Measurements from ENCODE around the gene CEP120. TPM values are rescaled to one million over a fixed set of nuclear protein-coding genes. Genes with fewer than 3 reads are reported as not detected.
"Not testable (repeated sequence)": the region's sequence is repeated elsewhere in the genome, so short reads cannot be mapped to it uniquely, and the experiment has no call there.

The CEP120 gene
- total RNA-seq, 2 experiments from 2014 or later, result 69.9 to 74.9 TPM

GRCh38 chr5:123421773-123422172 is 1.4 kb downstream of the CEP120 start:
- TF ChIP-seq CTCF (IDR thresholded peaks at IDR 0.05), result no peak
- intact Hi-C loops (cut with DNase I, micrococcal nuclease), result loop anchor here (2.0 to 5.0 kb wide), 5 partner anchors 125 to 649 kb away; no protein-coding TSS in a partner anchor
- H3K27me3 Mint-ChIP-seq, result no peaks in the 10 kb centered on the region
- Histone ChIP-seq H3K4me1 (ENCODE audit: insufficient read depth, low read length) (peaks cover 9% of the 10 kb centered on the region), H3K27me3 (ENCODE audit: control insufficient read depth in 1 of 2, insufficient read depth in 2 of 2, low read length in 2 of 2) (no peaks in the 10 kb centered on the region), H3K27ac (ENCODE audit: low read depth in 1 of 2, low read length in 2 of 2) (no peak overlapping the region), H3K9me3 (ENCODE audit: control insufficient read depth in 1 of 2, insufficient read depth in 1 of 2, low read length in 2 of 2) (no peaks in the 10 kb centered on the region), H3K36me3 (ENCODE audit: insufficient read depth, low read length) (peaks cover 16% of the 10 kb centered on the region), H3K4me3 (ENCODE audit: low read length) (peak overlapping the region; percentile 70)
- H3K36me3 Mint-ChIP-seq (ENCODE audit: low read depth), result peaks cover 39% of the 10 kb centered on the region
- no peak overlapping the region for H3K27ac Mint-ChIP-seq
- H3K4me1 Mint-ChIP-seq (ENCODE audit: low read depth), result peaks cover 28% of the 10 kb centered on the region
- DNase-seq (no peak), ATAC-seq (ENCODE audit: poor library complexity) (no peak)
- POLR2A ChIA-PET, result interaction anchor here (0.8 to 3.7 kb wide), 11 partner anchors 20 to 647 kb away, joined by 3 to 181 read pairs (median 20); partner anchors contain the start of genes CSNK1G3, SNX2 and SNX24
- no peak overlapping the region for H3K4me3 Mint-ChIP-seq
- CTCF ChIA-PET, result interaction anchor here (2.8 to 3.4 kb wide), 2 partner anchors 9 to 89 kb away, joined by 17 to 29 read pairs; partner anchors contain the start of gene CSNK1G3
- no peaks in the 10 kb centered on the region for H3K9me3 Mint-ChIP-seq

- H3K27me3 ChIP-seq (ENCODE audit: control insufficient read depth in 1 of 2, insufficient read depth in 2 of 2, low read length in 2 of 2), result no peaks in the 10 kb centered on the region
- no peak for TF ChIP-seq CTCF (IDR thresholded peaks at IDR 0.05)
- no peak overlapping the region for H3K4me3 Mint-ChIP-seq
- ATAC-seq (ENCODE audit: poor library complexity), result no peak
- DNase-seq, result no peak
- no peak overlapping the region for H3K4me3 ChIP-seq (ENCODE audit: low read length)
- POLR2A ChIA-PET, result interaction anchor here (1.5 kb wide), 1 partner anchor 9 kb away, joined by 5 read pairs; the partner anchor contains the start of gene CEP120
- no peak overlapping the region for H3K27ac Mint-ChIP-seq
- no peaks in the 10 kb centered on the region for H3K4me1 ChIP-seq (ENCODE audit: insufficient read depth, low read length)
- intact Hi-C loops (cut with DNase I, micrococcal nuclease), result loop anchor here in 1 of 2 experiments (5.0 kb wide), 1 partner anchor 192 kb away; no protein-coding TSS in a partner anchor
- peaks cover 66% of the 10 kb centered on the region for H3K36me3 ChIP-seq (ENCODE audit: insufficient read depth, low read length)
- no peak overlapping the region for H3K27ac ChIP-seq (ENCODE audit: low read depth in 1 of 2, low read length in 2 of 2)
- H3K4me1 Mint-ChIP-seq (ENCODE audit: low read depth), result peaks cover 33% of the 10 kb centered on the region
- H3K27me3 Mint-ChIP-seq, result no peaks in the 10 kb centered on the region
- CTCF ChIA-PET, result interaction anchor here (1.4 kb wide), 1 partner anchor 8 kb away, joined by 4 read pairs; the partner anchor contains the start of gene CEP120
- H3K9me3 Mint-ChIP-seq, result no peaks in the 10 kb centered on the region
- no peaks in the 10 kb centered on the region for H3K9me3 ChIP-seq (ENCODE audit: control insufficient read depth in 1 of 2, insufficient read depth in 1 of 2, low read length in 2 of 2)
- peaks cover 88% of the 10 kb centered on the region for H3K36me3 Mint-ChIP-seq (ENCODE audit: low read depth)
These were observed 8.2 kb downstream of the CEP120 start for GRCh38 chr5:123414974-123415373.

GRCh38 chr5:123412206-123412605 is 11.0 kb downstream of the CEP120 start:
- Mint-ChIP-seq H3K9me3 (no peaks in the 10 kb centered on the region), H3K4me3 (no peak overlapping the region), H3K27me3 (no peaks in the 10 kb centered on the region), H3K27ac (no peak overlapping the region), H3K36me3 (ENCODE audit: low read depth) (peaks cover 92% of the 10 kb centered on the region), H3K4me1 (ENCODE audit: low read depth) (peaks cover 46% of the 10 kb centered on the region)
- DNase-seq, result no peak
- Histone ChIP-seq H3K9me3 (ENCODE audit: control insufficient read depth in 1 of 2, insufficient read depth in 1 of 2, low read length in 2 of 2) (no peaks in the 10 kb centered on the region), H3K27ac (ENCODE audit: low read depth in 1 of 2, low read length in 2 of 2) (no peak overlapping the region), H3K27me3 (ENCODE audit: control insufficient read depth in 1 of 2, insufficient read depth in 2 of 2, low read length in 2 of 2) (no peaks in the 10 kb centered on the region), H3K4me1 (ENCODE audit: insufficient read depth, low read length) (no peaks in the 10 kb centered on the region), H3K36me3 (ENCODE audit: insufficient read depth, low read length) (peaks cover 75% of the 10 kb centered on the region), H3K4me3 (ENCODE audit: low read length) (no peak overlapping the region)
- no peak for ATAC-seq (ENCODE audit: poor library complexity)
- intact Hi-C loops (cut with DNase I, micrococcal nuclease), result loop anchor here in 1 of 2 experiments (5.0 kb wide), 1 partner anchor 195 kb away; no protein-coding TSS in a partner anchor
- ChIA-PET CTCF (interaction anchor here (1.2 to 3.2 kb wide), 3 partner anchors 11 to 199 kb away, joined by 3 to 17 read pairs (median 3); partner anchors contain the start of gene CEP120), POLR2A (interaction anchor here (2.2 kb wide), 1 partner anchor 11 kb away, joined by 11 read pairs; the partner anchor contains the start of gene CEP120)
- no peak for TF ChIP-seq CTCF (IDR thresholded peaks at IDR 0.05)

GRCh38 chr5:123401999-123402398 is 21.2 kb downstream of the CEP120 start:
- POLR2A ChIA-PET, result interaction anchor here (1.0 to 1.5 kb wide), 2 partner anchors 21 to 627 kb away, joined by 3 read pairs; partner anchors contain the start of genes CEP120 and SNX2
- CTCF ChIA-PET; intact Hi-C loops (cut with DNase I, micrococcal nuclease): not testable (repeated sequence)

More at GRCh38 chr5:123401999-123402398, 21.2 kb downstream of the CEP120 start:
- H3K4me1 Mint-ChIP-seq (ENCODE audit: low read depth), result peaks cover 15% of the 10 kb centered on the region
- H3K4me3 Mint-ChIP-seq; H3K27ac ChIP-seq (ENCODE audit: low read depth in 1 of 2, low read length in 2 of 2); H3K27me3 Mint-ChIP-seq; H3K9me3 Mint-ChIP-seq; H3K27ac Mint-ChIP-seq; DNase-seq; H3K9me3 ChIP-seq (ENCODE audit: control insufficient read depth in 1 of 2, insufficient read depth in 1 of 2, low read length in 2 of 2); H3K27me3 ChIP-seq (ENCODE audit: control insufficient read depth in 1 of 2, insufficient read depth in 2 of 2, low read length in 2 of 2); ATAC-seq (ENCODE audit: poor library complexity); H3K4me1 ChIP-seq (ENCODE audit: insufficient read depth, low read length); H3K4me3 ChIP-seq (ENCODE audit: low read length): not testable (repeated sequence)
- peaks cover 69% of the 10 kb centered on the region for H3K36me3 ChIP-seq (ENCODE audit: insufficient read depth, low read length)
- H3K36me3 Mint-ChIP-seq (ENCODE audit: low read depth), result peaks cover 99% of the 10 kb centered on the region
